ENCODE data around the gene ANO8. TPM values are rescaled to one million over a fixed set of nuclear protein-coding genes. Genes with fewer than 3 reads are reported as not detected.

ANO8 gene
- 18.6 and 22.1 TPM in 2 replicates for total RNA-seq (2021)
- Bru-seq, nascent RNA, result percentile 46 among the genes with signal in this experiment
- BruChase-seq, experiment 1, labeled RNA remaining after a 2-hour chase, result percentile 60 among the genes with signal in this experiment
- BruChase-seq, experiment 2, labeled RNA remaining after a 6-hour chase, result percentile 74 among the genes with signal in this experiment
- long read RNA-seq, partial matches to known transcripts, result 0 of 1 reads
- long read RNA-seq, other reads (novel, unspliced or antisense), result 1 of 1 reads

GRCh38 chr19:17334414-17335409 is at the start of gene ANO8:
Gene ANO8 (minus strand): TSS chr19:17334855. CDS start chr19:17334670, 185 bp downstream.
- CTCF ChIA-PET, result no interaction called here
- Histone ChIP-seq H3K27me3 (replicated peaks; ENCODE audit: insufficient read depth, low read depth, low read length, poor library complexity) (no peaks in the 10 kb centered on the region), H3K9me3 (ENCODE audit: low read depth, low read length, poor library complexity, severe bottlenecking) (no peaks in the 10 kb centered on the region), H3K4me3 (ENCODE audit: low read depth, low read length, poor library complexity, severe bottlenecking) (peak within 1 kb of the TSS; percentile 91), H3K4me1 (ENCODE audit: insufficient read depth, low read length, poor library complexity, severe bottlenecking) (peaks cover 13% of the 10 kb centered on the region), H3K27ac (ENCODE audit: low read depth, low read length, poor library complexity, severe bottlenecking) (peak within 1 kb of the TSS; percentile 90), H3K36me3 (ENCODE audit: insufficient read depth, low read length, poor library complexity, severe bottlenecking) (peaks cover 4% of the 10 kb centered on the region)
- DNase-seq (ENCODE audit: low spot score), result peak; percentile 99
- intact Hi-C loops (cut with micrococcal nuclease; ENCODE audit: unreplicated experiment), result no loop called here
- POLR2A ChIA-PET (ENCODE audit: low non-redundant PET), result interaction anchor here (1.0 kb wide), 1 partner anchor 26 kb away, joined by 4 read pairs; the partner anchor contains the start of gene DDA1
- no TSS peak for BruUV-seq (replicated peaks)
- TF ChIP-seq CTCF (conservative IDR thresholded peaks at IDR 0.05; ENCODE audit: low read depth, low read length), result no peak
- no peak for TF ChIP-seq EZH2 (IDR thresholded peaks at IDR 0.05; ENCODE audit: borderline replicate concordance, low read depth, low read length, poor library complexity, severe bottlenecking)

- intact Hi-C loops (cut with micrococcal nuclease; ENCODE audit: unreplicated experiment), result loop anchor here (10.0 kb wide), 1 partner anchor 606 kb away; no protein-coding TSS in a partner anchor
- Histone ChIP-seq H3K9me3 (ENCODE audit: low read depth, low read length, poor library complexity, severe bottlenecking) (no peaks in the 10 kb centered on the region), H3K36me3 (ENCODE audit: insufficient read depth, low read length, poor library complexity, severe bottlenecking) (no peaks in the 10 kb centered on the region), H3K4me3 (ENCODE audit: low read depth, low read length, poor library complexity, severe bottlenecking) (no peak overlapping the region), H3K27ac (ENCODE audit: low read depth, low read length, poor library complexity, severe bottlenecking) (no peak overlapping the region), H3K4me1 (ENCODE audit: insufficient read depth, low read length, poor library complexity, severe bottlenecking) (no peaks in the 10 kb centered on the region), H3K27me3 (replicated peaks; ENCODE audit: insufficient read depth, low read depth, low read length, poor library complexity) (no peaks in the 10 kb centered on the region)
- no peak for TF ChIP-seq CTCF (conservative IDR thresholded peaks at IDR 0.05; ENCODE audit: low read depth, low read length)
- no peak for TF ChIP-seq EZH2 (IDR thresholded peaks at IDR 0.05; ENCODE audit: borderline replicate concordance, low read depth, low read length, poor library complexity, severe bottlenecking)
- POLR2A ChIA-PET (ENCODE audit: low non-redundant PET), result no interaction called here
- no TSS peak for BruUV-seq (replicated peaks)
- CTCF ChIA-PET, result no interaction called here
- DNase-seq (ENCODE audit: low spot score), result no peak
Measured at GRCh38 chr19:17380426-17381138, 45.9 kb upstream of the ANO8 start.

- H3K27ac ChIP-seq (ENCODE audit: low read depth, low read length, poor library complexity, severe bottlenecking), result no peak overlapping the region
- no peak for TF ChIP-seq EZH2 (IDR thresholded peaks at IDR 0.05; ENCODE audit: borderline replicate concordance, low read depth, low read length, poor library complexity, severe bottlenecking)
- TF ChIP-seq CTCF (conservative IDR thresholded peaks at IDR 0.05; ENCODE audit: low read depth, low read length), result no peak
- H3K4me1 ChIP-seq (ENCODE audit: insufficient read depth, low read length, poor library complexity, severe bottlenecking), result no peaks in the 10 kb centered on the region
- intact Hi-C loops (cut with micrococcal nuclease; ENCODE audit: unreplicated experiment), result no loop called here
- H3K27me3 ChIP-seq (replicated peaks; ENCODE audit: insufficient read depth, low read depth, low read length, poor library complexity), result no peaks in the 10 kb centered on the region
- ChIA-PET POLR2A (ENCODE audit: low non-redundant PET) (no interaction called here), CTCF (no interaction called here)
- H3K36me3 ChIP-seq (ENCODE audit: insufficient read depth, low read length, poor library complexity, severe bottlenecking), result no peaks in the 10 kb centered on the region
- no peak for DNase-seq (ENCODE audit: low spot score)
- no peak overlapping the region for H3K4me3 ChIP-seq (ENCODE audit: low read depth, low read length, poor library complexity, severe bottlenecking)
- no peaks in the 10 kb centered on the region for H3K9me3 ChIP-seq (ENCODE audit: low read depth, low read length, poor library complexity, severe bottlenecking)
- no TSS peak for BruUV-seq (replicated peaks)
Measured at GRCh38 chr19:17379221-17379631, 44.6 kb upstream of the ANO8 start.
